Stimulated activated CD4-positive, alpha-beta T cell treated with anti-CD3 and anti-CD28 coated beads, Interleukin-15, amount 100 ng/mL, for 48 hours (primary cell): Measurements from ENCODE around the gene CACNA1D.
A peak's percentile ranks its signal among the peaks of the same experiment; 100 is the strongest.
"Not testable (repeated sequence)": the region's sequence is repeated elsewhere in the genome, so short reads cannot be mapped to it uniquely, and the experiment has no call there.

ENCODE experiments used
- DNase-seq, 2 donors: peaks; one replicate each; pipeline ENCODE4 v3.0.0-alpha.2; 2020; ENCODE audit warnings: low read depth in 2 of 2

The CACNA1D gene

GRCh38 chr3:53526704-53527055 is 32.3 kb downstream of the CACNA1D start:
- DNase-seq: no peak

GRCh38 chr3:53530205-53530604 is 35.8 kb downstream of the CACNA1D start:
- no peak for DNase-seq

- DNase-seq: no peak
Measured at GRCh38 chr3:53531749-53532148, 37.3 kb downstream of the CACNA1D start.

- DNase-seq: no peak
Measured at GRCh38 chr3:53533472-53533871, 39.1 kb downstream of the CACNA1D start.

GRCh38 chr3:53534216-53534615 is 39.8 kb downstream of the CACNA1D start:
- DNase-seq: no peak

- DNase-seq: no peak
Measured at GRCh38 chr3:53534676-53535400, 40.4 kb downstream of the CACNA1D start.

GRCh38 chr3:53536282-53536681 is 41.9 kb downstream of the CACNA1D start:
- no peak for DNase-seq

- DNase-seq: no peak
Measured at GRCh38 chr3:53544357-53544756, 49.9 kb downstream of the CACNA1D start.

GRCh38 chr3:53545310-53545995 is 51.0 kb downstream of the CACNA1D start:
- no peak for DNase-seq

GRCh38 chr3:53545996-53546359 is 51.6 kb downstream of the CACNA1D start:
- no peak for DNase-seq

- no peak for DNase-seq
Measured at GRCh38 chr3:53547327-53547726, 52.9 kb downstream of the CACNA1D start.

GRCh38 chr3:53550005-53550620 is 55.7 kb downstream of the CACNA1D start:
- DNase-seq: no peak

GRCh38 chr3:53551324-53551723 is 56.9 kb downstream of the CACNA1D start:
- DNase-seq: no peak

- DNase-seq: no peak
Measured at GRCh38 chr3:53552730-53553129, 58.3 kb downstream of the CACNA1D start.

- DNase-seq: no peak
Measured at GRCh38 chr3:53553200-53553599, 58.8 kb downstream of the CACNA1D start.

GRCh38 chr3:53554559-53555067 is 60.2 kb downstream of the CACNA1D start:
- DNase-seq: no peak

GRCh38 chr3:53555068-53555588 is 60.7 kb downstream of the CACNA1D start:
- peak; percentile 18 to 39 for DNase-seq

- DNase-seq: no peak
Measured at GRCh38 chr3:53566461-53567145, 72.2 kb downstream of the CACNA1D start.

- no peak for DNase-seq
Measured at GRCh38 chr3:53570081-53570480, 75.7 kb downstream of the CACNA1D start.

- DNase-seq: no peak
Measured at GRCh38 chr3:53570709-53571108, 76.3 kb downstream of the CACNA1D start.

GRCh38 chr3:53571264-53571663 is 76.9 kb downstream of the CACNA1D start:
- DNase-seq: no peak

- DNase-seq: not testable (repeated sequence)
Measured at GRCh38 chr3:53572184-53572583, 77.8 kb downstream of the CACNA1D start.
